IPS DF 19.7 (cell line): ENCODE results near the gene COX5A.

ENCODE experiments used
- DNase-seq: peaks from one replicate; pipeline ENCODE4 v3.0.0-alpha.2; 2013; ENCODE audit warnings: low read depth, low spot score

Gene COX5A

GRCh38 chr15:74937590-74938371 is at the start of gene COX5A:
Gene COX5A, minus strand, starts transcription at chr15:74938073. Its CDS starts 59 bp downstream, at chr15:74938014.
- DNase-seq = no peak

GRCh38 chr15:74983725-74984231 is 45.9 kb upstream of the COX5A start:
- no peak for DNase-seq

- no peak for DNase-seq
Measured at GRCh38 chr15:74982183-74982582, 44.3 kb upstream of the COX5A start.

- no peak for DNase-seq
Measured at GRCh38 chr15:74978503-74978902, 40.6 kb upstream of the COX5A start.

GRCh38 chr15:74978077-74978476 is 40.2 kb upstream of the COX5A start:
- no peak for DNase-seq

GRCh38 chr15:74977599-74977998 is 39.7 kb upstream of the COX5A start:
- DNase-seq = no peak

- no peak for DNase-seq
Measured at GRCh38 chr15:74976159-74976558, 38.3 kb upstream of the COX5A start.

GRCh38 chr15:74967670-74968069 is 29.8 kb upstream of the COX5A start:
- no peak for DNase-seq

- no peak for DNase-seq
Measured at GRCh38 chr15:74964794-74965193, 26.9 kb upstream of the COX5A start.

GRCh38 chr15:74963213-74963612 is 25.3 kb upstream of the COX5A start:
- DNase-seq = no peak

- DNase-seq = no peak
Measured at GRCh38 chr15:74962671-74963070, 24.8 kb upstream of the COX5A start.

- DNase-seq = no peak
Measured at GRCh38 chr15:74962219-74962618, 24.3 kb upstream of the COX5A start.

- DNase-seq = no peak
Measured at GRCh38 chr15:74961616-74962015, 23.7 kb upstream of the COX5A start.

GRCh38 chr15:74960995-74961588 is 23.2 kb upstream of the COX5A start:
- no peak for DNase-seq

GRCh38 chr15:74960286-74960685 is 22.4 kb upstream of the COX5A start:
- DNase-seq = no peak

- DNase-seq = no peak
Measured at GRCh38 chr15:74959586-74959939, 21.7 kb upstream of the COX5A start.

GRCh38 chr15:74958908-74959585 is 21.2 kb upstream of the COX5A start:
- no peak for DNase-seq

- DNase-seq = no peak
Measured at GRCh38 chr15:74958320-74958907, 20.5 kb upstream of the COX5A start.

- DNase-seq = no peak
Measured at GRCh38 chr15:74957476-74958035, 19.7 kb upstream of the COX5A start.

- no peak for DNase-seq
Measured at GRCh38 chr15:74956648-74957475, 19.0 kb upstream of the COX5A start, which contains the start of gene RPP25. Gene RPP25, minus strand, starts transcription at chr15:74956772. Its CDS starts 189 bp downstream, at chr15:74956583.
